ENCODE data around the gene TBC1D16. TPM values are rescaled to one million over a fixed set of nuclear protein-coding genes. Genes with fewer than 3 reads are reported as not detected.

TBC1D16 gene
- total RNA-seq, 4 donors from 2014 or later, result 26.5 to 44.3 (median 36.3) TPM

DNA sequence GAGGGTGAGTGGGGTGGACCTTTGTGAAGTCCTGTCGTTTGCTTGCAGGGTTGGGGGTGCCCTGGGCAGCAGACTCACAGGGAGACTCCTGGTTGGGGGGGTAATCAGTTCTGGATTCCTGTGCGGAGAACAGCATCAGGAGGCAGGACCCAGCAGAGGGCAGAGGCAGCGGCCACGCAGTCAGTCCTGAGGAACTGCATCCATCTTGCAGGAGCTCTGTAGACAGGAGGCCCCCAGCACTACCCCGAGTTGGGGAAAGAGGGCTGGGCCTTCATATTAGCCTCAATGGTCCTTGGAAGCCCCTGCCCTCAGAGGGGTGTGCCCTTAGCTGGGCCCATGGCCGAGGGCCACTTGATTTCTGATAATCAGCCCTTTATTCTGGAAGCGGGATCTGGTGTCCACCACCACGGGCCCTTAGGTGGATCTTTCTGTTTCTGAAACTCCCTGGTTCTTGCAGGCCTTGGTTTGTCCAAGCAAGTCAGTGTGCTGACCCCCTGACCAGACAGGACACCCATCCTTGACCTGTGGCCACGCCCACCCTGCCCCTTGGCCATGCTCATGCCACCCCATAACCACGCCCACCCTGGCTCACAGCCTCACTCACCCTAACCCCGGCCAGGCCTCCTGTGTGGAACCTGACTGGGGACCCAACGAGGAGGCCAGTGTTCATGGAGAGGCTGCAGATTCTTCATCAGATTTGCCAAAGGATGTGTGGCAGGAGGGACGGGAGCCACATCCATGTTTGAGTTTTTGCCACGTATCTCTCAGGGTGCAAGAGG lies 122.9 kb downstream of the TBC1D16 start:
- 77 to 90% methylated on average over 2 to 6 of the region's 14 CpGs for WGBS, 2 donors (ENCODE audit: low coverage in 1 of 2)
- H3K36me3 ChIP-seq, result no peaks in the 10 kb centered on the region
- H3K4me1 ChIP-seq, result no peaks in the 10 kb centered on the region
- ATAC-seq, result no peak
- H3K9me3 ChIP-seq, result no peaks in the 10 kb centered on the region
- H3K27ac ChIP-seq, result no peak overlapping the region
- no peak overlapping the region for H3K4me3 ChIP-seq
- TF ChIP-seq EP300 (IDR thresholded peaks at IDR 0.05), result no peak
- no peak for TF ChIP-seq POLR2A (IDR thresholded peaks at IDR 0.05)
- no peak for TF ChIP-seq POLR2AphosphoS5 (IDR thresholded peaks at IDR 0.05)
- no peak for TF ChIP-seq CTCF (IDR thresholded peaks at IDR 0.05)
- H3K27me3 ChIP-seq, result peaks cover 66% of the 10 kb centered on the region

- H3K27me3 ChIP-seq, result peaks cover 66% of the 10 kb centered on the region
- no peak for ATAC-seq
- no peaks in the 10 kb centered on the region for H3K9me3 ChIP-seq
- H3K4me1 ChIP-seq, result no peaks in the 10 kb centered on the region
- TF ChIP-seq POLR2A (IDR thresholded peaks at IDR 0.05) (no peak), POLR2AphosphoS5 (IDR thresholded peaks at IDR 0.05) (no peak), CTCF (IDR thresholded peaks at IDR 0.05) (no peak), EP300 (IDR thresholded peaks at IDR 0.05) (no peak)
- no peak overlapping the region for H3K27ac ChIP-seq
- no peaks in the 10 kb centered on the region for H3K36me3 ChIP-seq
- no peak overlapping the region for H3K4me3 ChIP-seq
- WGBS, 2 donors (ENCODE audit: low coverage in 1 of 2), result 68 to 80% methylated on average over 6 to 8 of the region's 20 CpGs
These were observed 124.0 kb downstream of the TBC1D16 start for GRCh38 chr17:79911430-79912399.

DNA sequence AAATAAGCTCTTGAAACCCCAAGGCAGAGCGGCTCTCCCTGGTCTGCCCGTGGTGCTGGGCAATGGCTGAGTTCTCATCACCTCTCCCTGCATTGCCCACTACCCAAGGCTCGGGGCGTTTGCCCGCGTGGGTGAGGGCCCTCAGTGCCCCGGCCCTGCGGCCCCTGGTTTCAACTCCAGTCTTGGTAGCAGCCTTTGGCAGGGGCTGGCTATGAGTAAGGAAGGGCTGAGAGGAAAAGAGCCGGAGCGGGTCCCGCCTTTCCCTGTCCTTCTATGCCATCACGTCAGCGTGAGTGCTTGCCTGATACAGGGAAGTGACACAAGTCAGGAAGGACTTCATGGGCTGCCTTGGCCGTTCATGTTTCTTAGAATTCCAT lies 124.7 kb downstream of the TBC1D16 start:
- Histone ChIP-seq H3K9me3 (no peaks in the 10 kb centered on the region), H3K27ac (no peak overlapping the region), H3K4me1 (no peaks in the 10 kb centered on the region), H3K27me3 (peaks cover 68% of the 10 kb centered on the region), H3K36me3 (no peaks in the 10 kb centered on the region), H3K4me3 (no peak overlapping the region)
- TF ChIP-seq POLR2AphosphoS5 (IDR thresholded peaks at IDR 0.05) (no peak), EP300 (IDR thresholded peaks at IDR 0.05) (no peak), CTCF (IDR thresholded peaks at IDR 0.05) (no peak), POLR2A (IDR thresholded peaks at IDR 0.05) (no peak)
- no peak for ATAC-seq
- WGBS, 2 donors (ENCODE audit: low coverage in 1 of 2), result 54 to 82% methylated on average over 2 to 5 of the region's 14 CpGs

DNA sequence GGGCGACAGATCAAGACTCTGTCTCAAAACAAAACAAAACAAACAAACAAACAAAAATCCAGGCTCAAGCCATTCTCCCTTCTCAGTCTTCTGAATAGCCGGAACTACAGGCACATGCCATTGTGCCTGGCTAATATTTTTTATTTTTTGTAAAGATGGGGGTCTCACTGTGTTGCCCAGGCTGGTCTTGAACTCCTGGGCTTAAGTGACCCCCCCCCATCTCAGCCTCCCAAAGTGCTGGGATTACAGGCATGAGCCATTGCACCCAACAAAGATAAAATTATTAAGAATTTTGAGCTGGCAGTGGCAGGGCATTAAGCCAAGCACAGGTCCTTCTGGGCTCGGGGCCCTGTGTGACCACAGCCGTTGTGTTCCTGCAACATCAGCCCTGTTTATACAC lies 126.6 kb downstream of the TBC1D16 start:
- H3K9me3 ChIP-seq, result no peaks in the 10 kb centered on the region

More for the DNA sequence above, 126.6 kb downstream of the TBC1D16 start:
- no peak for ATAC-seq
- H3K4me3 ChIP-seq, result no peak overlapping the region
- 39 to 65% methylated on average over 4 of the region's 4 CpGs for WGBS, 2 donors (ENCODE audit: low coverage in 1 of 2)
- no peaks in the 10 kb centered on the region for H3K36me3 ChIP-seq
- TF ChIP-seq POLR2A (IDR thresholded peaks at IDR 0.05), result no peak
- no peak for TF ChIP-seq POLR2AphosphoS5 (IDR thresholded peaks at IDR 0.05)
- no peak for TF ChIP-seq EP300 (IDR thresholded peaks at IDR 0.05)
- TF ChIP-seq CTCF (IDR thresholded peaks at IDR 0.05), result no peak
- no peaks in the 10 kb centered on the region for H3K4me1 ChIP-seq
- no peak overlapping the region for H3K27ac ChIP-seq
- H3K27me3 ChIP-seq, result peaks cover 70% of the 10 kb centered on the region

Measured in gastroesophageal sphincter (tissue), 4 donors.